Vagina (tissue), 2 donors: Measurements from ENCODE around the gene NOP9. TPM values are rescaled to one million over a fixed set of nuclear protein-coding genes. Genes with fewer than 3 reads are reported as not detected.

Experiments used
- DNase-seq, 2 donors: peaks; one replicate each; pipeline ENCODE4 v3.0.0-alpha.2; 2017; ENCODE audit errors: extremely low spot score in 2 of 2
- H3K27ac ChIP-seq: fragments of 200-600 bp; sonication (generic); one replicate; pipeline ENCODE4 v1.5.1; 2019
- H3K27me3 ChIP-seq: fragments of 200-600 bp; sonication (generic); one replicate; pipeline ENCODE4 v1.5.1; 2019
- H3K36me3 ChIP-seq, 2 donors: fragments of 200-600 bp; sonication (generic); one replicate each; pipeline ENCODE4 v1.5.1; 2017 to 2019
- H3K4me1 ChIP-seq: fragments of 200-600 bp; sonication (generic); one replicate; pipeline ENCODE4 v1.5.1; 2019
- H3K4me3 ChIP-seq, 2 donors: fragments of 200-600 bp; sonication (generic); 1 replicate in 1 of 2; 2 replicates in 1 of 2; pipeline ENCODE4 v1.5.1; 2016 to 2019
- H3K9me3 ChIP-seq: fragments of 200-600 bp; sonication (generic); one replicate; pipeline ENCODE4 v1.5.1; 2019
- CTCF ChIP-seq, 3 experiments: fragments of 450-650 bp in 2 of 3; fragments of 200-600 bp in 1 of 3; sonication (generic) in 1 of 3; IDR thresholded peaks; one replicate each; pipeline ENCODE4 v1.5.1; 2017 to 2019; ENCODE audit warnings: antibody characterized with exemption in 3 of 3, mild to moderate bottlenecking in 2 of 3, moderate library complexity in 2 of 3
- POLR2A ChIP-seq, 2 donors: fragments of 450-650 bp; IDR thresholded peaks; one replicate each; pipeline ENCODE4 v1.6.1; 2017; ENCODE audit warnings: antibody characterized with exemption in 2 of 2, mild to moderate bottlenecking in 2 of 2, moderate library complexity in 2 of 2
- POLR2AphosphoS5 ChIP-seq, 2 donors: sonication (generic); formaldehyde crosslinking; IDR thresholded peaks; one replicate each; pipeline ENCODE4 v1.9.0; 2017; ENCODE audit warnings: antibody characterized with exemption in 2 of 2, mild to moderate bottlenecking in 2 of 2, low read depth in 1 of 2; ENCODE audit not compliant: insufficient read depth in 1 of 2
- intact Hi-C: fragments of 100-400 bp; cut with DNase I; formaldehyde crosslinking; loops from one replicate; pipeline ENCODE4 v1.15.1; 2023
- total RNA-seq: library from RNA; depleted of rRNA; stranded (reverse); fragments of >200 nt; gene quantifications from one replicate; pipeline ENCODE4 v1.2.3, GENCODE V29; 2016

NOP9 gene
- total RNA-seq, 1 donor from 2014 or later: 13.8 TPM

GRCh38 chr14:24290746-24291145 is 8.9 kb upstream of the NOP9 start:
- no peak for DNase-seq
- intact Hi-C loops: no loop called here
- Histone ChIP-seq H3K9me3 (no peaks in the 10 kb centered on the region), H3K36me3 (peaks cover 0 to 39% of the 10 kb centered on the region in 2 donors), H3K27me3 (no peaks in the 10 kb centered on the region), H3K4me3 (no peak overlapping the region), H3K4me1 (peaks cover 4% of the 10 kb centered on the region), H3K27ac (no peak overlapping the region)
- TF ChIP-seq CTCF (IDR thresholded peaks at IDR 0.05) (no peak), POLR2AphosphoS5 (IDR thresholded peaks at IDR 0.05; ENCODE audit: insufficient read depth in 1 of 2, low read depth in 1 of 2) (no peak), POLR2A (IDR thresholded peaks at IDR 0.05) (no peak)

- DNase-seq: no peak
- Histone ChIP-seq H3K9me3 (no peaks in the 10 kb centered on the region), H3K36me3 (peaks cover 0 to 43% of the 10 kb centered on the region in 2 donors), H3K4me1 (peaks cover 2% of the 10 kb centered on the region), H3K27me3 (no peaks in the 10 kb centered on the region), H3K4me3 (no peak overlapping the region), H3K27ac (no peak overlapping the region)
- intact Hi-C loops: no loop called here
- TF ChIP-seq POLR2A (IDR thresholded peaks at IDR 0.05) (no peak), POLR2AphosphoS5 (IDR thresholded peaks at IDR 0.05; ENCODE audit: insufficient read depth in 1 of 2, low read depth in 1 of 2) (no peak), CTCF (IDR thresholded peaks at IDR 0.05) (no peak)
Observed at GRCh38 chr14:24291446-24292117, 8.1 kb upstream of the NOP9 start.

GRCh38 chr14:24292118-24292807 is 7.4 kb upstream of the NOP9 start:
- no peak overlapping the region for H3K4me3 ChIP-seq
- DNase-seq: no peak

GRCh38 chr14:24293525-24293924 is 6.1 kb upstream of the NOP9 start:
- Histone ChIP-seq H3K27me3 (no peaks in the 10 kb centered on the region), H3K36me3 (peaks cover 0 to 43% of the 10 kb centered on the region in 2 donors), H3K27ac (no peak overlapping the region), H3K9me3 (no peaks in the 10 kb centered on the region), H3K4me3 (no peak overlapping the region), H3K4me1 (peaks cover 22% of the 10 kb centered on the region)
- intact Hi-C loops: no loop called here
- DNase-seq: no peak
- TF ChIP-seq POLR2AphosphoS5 (IDR thresholded peaks at IDR 0.05; ENCODE audit: insufficient read depth in 1 of 2, low read depth in 1 of 2) (no peak), CTCF (IDR thresholded peaks at IDR 0.05) (no peak), POLR2A (IDR thresholded peaks at IDR 0.05) (no peak)

More at GRCh38 chr14:24292118-24292807, 7.4 kb upstream of the NOP9 start:
- no peak overlapping the region for H3K27ac ChIP-seq
- H3K9me3 ChIP-seq: no peaks in the 10 kb centered on the region
- no peak for TF ChIP-seq CTCF (IDR thresholded peaks at IDR 0.05)
- TF ChIP-seq POLR2AphosphoS5 (IDR thresholded peaks at IDR 0.05; ENCODE audit: insufficient read depth in 1 of 2, low read depth in 1 of 2): no peak
- no peak for TF ChIP-seq POLR2A (IDR thresholded peaks at IDR 0.05)
- peaks cover 0 to 43% of the 10 kb centered on the region in 2 donors for H3K36me3 ChIP-seq
- no peaks in the 10 kb centered on the region for H3K27me3 ChIP-seq
- peaks cover 9% of the 10 kb centered on the region for H3K4me1 ChIP-seq
- intact Hi-C loops: no loop called here
